ENCODE data around the gene CHST8. TPM values are rescaled to one million over a fixed set of nuclear protein-coding genes. Genes with fewer than 3 reads are reported as not detected.

The CHST8 gene
- total and polyA plus RNA-seq, 2 experiments from 2014 or later = 9.3 to 38.2 TPM

- no peak overlapping the region for H3K27ac Mint-ChIP-seq
- H3K27ac ChIP-seq (ENCODE audit: low read depth) = no peak overlapping the region
- H3K36me3 ChIP-seq (ENCODE audit: insufficient read depth) = no peaks in the 10 kb centered on the region
- no peak overlapping the region for H3K4me3 Mint-ChIP-seq
- peak; percentile 92 for DNase-seq (ENCODE audit: low spot score)
- peak; percentile 86 for ATAC-seq
- no peaks in the 10 kb centered on the region for H3K27me3 ChIP-seq (ENCODE audit: insufficient read depth)
- H3K4me1 Mint-ChIP-seq = peaks cover 9% of the 10 kb centered on the region
- H3F3A ChIP-seq (replicated peaks; ENCODE audit: low read depth) = no peaks in the 10 kb centered on the region
- no peaks in the 10 kb centered on the region for H3K79me2 ChIP-seq (replicated peaks; ENCODE audit: insufficient read depth)
- H3K27me3 Mint-ChIP-seq (ENCODE audit: insufficient read depth, low read depth, poor library complexity) = peaks cover 7% of the 10 kb centered on the region
- no peak for TF ChIP-seq ZNF114 (CRISPR knock-in tag; IDR thresholded peaks at IDR 0.05)
- no peak for TF ChIP-seq JUNB (IDR thresholded peaks at IDR 0.05; ENCODE audit: unreplicated experiment)
- no peak for TF ChIP-seq EZH2phosphoT487 (IDR thresholded peaks at IDR 0.05; ENCODE audit: unreplicated experiment)
- peak; percentile 92 for TF ChIP-seq REST (IDR thresholded peaks at IDR 0.05; ENCODE audit: unreplicated experiment)
- no peak for TF ChIP-seq NANOG (IDR thresholded peaks at IDR 0.05; ENCODE audit: borderline replicate concordance)
- TF ChIP-seq ZNF462 (CRISPR knock-in tag; IDR thresholded peaks at IDR 0.05) = no peak
- no peak for TF ChIP-seq CREB1 (CRISPR knock-in tag; IDR thresholded peaks at IDR 0.05; ENCODE audit: low read depth)
- TF ChIP-seq STAT1 (IDR thresholded peaks at IDR 0.05; ENCODE audit: unreplicated experiment) = no peak
- peak; percentile 60 to 81 for TF ChIP-seq CTCF (conservative IDR thresholded peaks at IDR 0.05; ENCODE audit: low read depth in 2 of 2)
- no peak for TF ChIP-seq POLR2AphosphoS5 (IDR thresholded peaks at IDR 0.05; ENCODE audit: low read depth)
- no peak for TF ChIP-seq EZH2 (IDR thresholded peaks at IDR 0.05; ENCODE audit: low read depth, unreplicated experiment)
- TF ChIP-seq ETS1 (IDR thresholded peaks at IDR 0.05) = no peak
- TF ChIP-seq ZNF331 (CRISPR knock-in tag; IDR thresholded peaks at IDR 0.05; ENCODE audit: low read depth) = no peak
- H3K36me3 Mint-ChIP-seq (ENCODE audit: low read depth) = peaks cover 6% of the 10 kb centered on the region; the same call in 1 of the 3 replicates
- no peak overlapping the region for H3K4me3 ChIP-seq
- H3K9me2 ChIP-seq (ENCODE audit: insufficient read depth) = no peaks in the 10 kb centered on the region
- H2AFZ ChIP-seq = no peak overlapping the region
- H3K9me3 Mint-ChIP-seq = no peaks in the 10 kb centered on the region
- no peak overlapping the region for H3K4me2 ChIP-seq
- H3K4me1 ChIP-seq (ENCODE audit: insufficient read depth) = peaks cover 7% of the 10 kb centered on the region; the same call in 1 of the 2 replicates
- H4K20me1 ChIP-seq (replicated peaks; ENCODE audit: insufficient read depth) = peaks cover 4% of the 10 kb centered on the region; the same call in 1 of the 2 replicates
Observed at GRCh38 chr19:33767898-33768413, 146.2 kb downstream of the CHST8 start.

All from GM23338 (cell line).